Epithelial cell of proximal tubule (primary cell): Measurements from ENCODE around the gene ISLR2. TPM values are rescaled to one million over a fixed set of nuclear protein-coding genes. Genes with fewer than 3 reads are reported as not detected.

ENCODE experiments used
- DNase-seq: peaks from one replicate; pipeline ENCODE4 v3.0.0-alpha.2; 2011; ENCODE audit warnings: low read depth
- H3K4me3 ChIP-seq: 2 replicates; pipeline ENCODE4 v1.5.1; 2011; ENCODE audit warnings: low read depth, mild to moderate bottlenecking, low read length
- total RNA-seq: library from RNA; depleted of rRNA; stranded (reverse); fragments of >200 nt; gene quantifications from 2 replicates; pipeline ENCODE4 v1.2.3, GENCODE V29; 2015
- TF ChIP-seq, protein P1 (sequence below): conservative IDR thresholded peaks from 2 replicates; pipeline ENCODE4 v1.5.1; 2012; ENCODE audit warnings: low read depth, mild to moderate bottlenecking, low read length

The ISLR2 gene
- total RNA-seq, 1 donor from 2014 or later, result not detected

DNA sequence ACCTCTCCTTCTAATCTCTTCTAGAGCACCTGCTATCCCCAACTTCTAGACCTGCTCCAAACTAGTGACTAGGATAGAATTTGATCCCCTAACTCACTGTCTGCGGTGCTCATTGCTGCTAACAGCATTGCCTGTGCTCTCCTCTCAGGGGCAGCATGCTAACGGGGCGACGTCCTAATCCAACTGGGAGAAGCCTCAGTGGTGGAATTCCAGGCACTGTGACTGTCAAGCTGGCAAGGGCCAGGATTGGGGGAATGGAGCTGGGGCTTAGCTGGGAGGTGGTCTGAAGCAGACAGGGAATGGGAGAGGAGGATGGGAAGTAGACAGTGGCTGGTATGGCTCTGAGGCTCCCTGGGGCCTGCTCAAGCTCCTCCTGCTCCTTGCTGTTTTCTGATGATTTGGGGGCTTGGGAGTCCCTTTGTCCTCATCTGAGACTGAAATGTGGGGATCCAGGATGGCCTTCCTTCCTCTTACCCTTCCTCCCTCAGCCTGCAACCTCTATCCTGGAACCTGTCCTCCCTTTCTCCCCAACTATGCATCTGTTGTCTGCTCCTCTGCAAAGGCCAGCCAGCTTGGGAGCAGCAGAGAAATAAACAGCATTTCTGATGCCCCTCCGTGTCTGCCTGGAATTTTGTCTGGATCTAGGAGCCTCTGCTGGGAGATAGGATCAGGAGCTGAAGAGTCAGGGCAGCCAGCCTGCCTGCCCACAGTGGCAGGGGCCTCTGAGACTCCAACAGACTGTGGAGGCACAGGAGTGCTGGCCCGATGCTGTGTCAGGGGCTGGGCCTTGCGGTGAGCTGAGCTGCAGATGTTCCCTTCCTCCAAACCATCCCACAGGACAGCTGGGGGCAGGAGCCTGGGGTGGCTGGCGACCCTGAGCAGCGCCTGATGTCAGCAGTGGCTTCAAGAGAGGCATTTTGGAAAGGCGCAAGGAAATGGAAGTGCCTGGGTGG, 46.2 kb downstream of the ISLR2 start:
- TF ChIP-seq, protein P1, sequence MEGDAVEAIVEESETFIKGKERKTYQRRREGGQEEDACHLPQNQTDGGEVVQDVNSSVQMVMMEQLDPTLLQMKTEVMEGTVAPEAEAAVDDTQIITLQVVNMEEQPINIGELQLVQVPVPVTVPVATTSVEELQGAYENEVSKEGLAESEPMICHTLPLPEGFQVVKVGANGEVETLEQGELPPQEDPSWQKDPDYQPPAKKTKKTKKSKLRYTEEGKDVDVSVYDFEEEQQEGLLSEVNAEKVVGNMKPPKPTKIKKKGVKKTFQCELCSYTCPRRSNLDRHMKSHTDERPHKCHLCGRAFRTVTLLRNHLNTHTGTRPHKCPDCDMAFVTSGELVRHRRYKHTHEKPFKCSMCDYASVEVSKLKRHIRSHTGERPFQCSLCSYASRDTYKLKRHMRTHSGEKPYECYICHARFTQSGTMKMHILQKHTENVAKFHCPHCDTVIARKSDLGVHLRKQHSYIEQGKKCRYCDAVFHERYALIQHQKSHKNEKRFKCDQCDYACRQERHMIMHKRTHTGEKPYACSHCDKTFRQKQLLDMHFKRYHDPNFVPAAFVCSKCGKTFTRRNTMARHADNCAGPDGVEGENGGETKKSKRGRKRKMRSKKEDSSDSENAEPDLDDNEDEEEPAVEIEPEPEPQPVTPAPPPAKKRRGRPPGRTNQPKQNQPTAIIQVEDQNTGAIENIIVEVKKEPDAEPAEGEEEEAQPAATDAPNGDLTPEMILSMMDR, result no peak
- DNase-seq, result no peak
- H3K4me3 ChIP-seq, result no peak overlapping the region

DNA sequence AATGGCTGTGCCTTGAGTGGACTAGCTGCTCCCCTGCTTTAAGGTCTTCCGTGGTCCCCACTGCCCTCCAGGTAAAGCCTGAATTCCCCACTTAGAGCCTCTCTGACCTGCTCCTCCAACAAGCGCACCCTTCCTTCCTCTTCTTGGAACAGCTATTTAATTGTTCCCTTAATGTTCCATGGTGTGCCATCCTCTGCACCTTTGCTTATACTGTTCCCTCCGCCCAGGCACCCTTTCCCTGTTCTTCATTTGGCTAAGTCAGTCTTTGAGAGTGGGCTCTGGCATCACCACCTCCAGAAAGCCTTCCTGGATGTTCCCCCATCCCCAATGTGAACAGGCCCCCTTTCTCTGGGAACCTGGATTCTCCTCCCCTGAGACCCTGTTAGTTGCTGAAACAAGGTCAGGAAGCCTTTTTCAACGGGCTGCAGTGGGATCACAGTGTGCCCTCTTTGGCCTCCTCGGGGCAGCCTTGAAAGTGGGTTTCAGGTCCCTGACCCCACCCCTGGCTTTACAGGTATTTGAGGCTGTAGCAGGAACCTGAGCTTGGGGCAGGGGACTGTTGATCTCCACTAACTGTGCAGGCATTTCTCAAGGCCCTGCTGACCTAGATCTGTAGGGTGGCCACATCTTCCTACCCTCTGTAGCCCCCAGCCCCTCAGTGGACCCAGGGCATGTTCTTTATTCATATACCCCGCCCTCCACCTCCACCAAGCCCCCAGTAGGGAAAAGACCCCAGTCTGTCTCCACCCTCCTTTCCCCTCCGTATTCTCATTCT, 48.1 kb downstream of the ISLR2 start:
- DNase-seq, result no peak
- TF ChIP-seq, protein P1, result no peak
- H3K4me3 ChIP-seq, result no peak overlapping the region

DNA sequence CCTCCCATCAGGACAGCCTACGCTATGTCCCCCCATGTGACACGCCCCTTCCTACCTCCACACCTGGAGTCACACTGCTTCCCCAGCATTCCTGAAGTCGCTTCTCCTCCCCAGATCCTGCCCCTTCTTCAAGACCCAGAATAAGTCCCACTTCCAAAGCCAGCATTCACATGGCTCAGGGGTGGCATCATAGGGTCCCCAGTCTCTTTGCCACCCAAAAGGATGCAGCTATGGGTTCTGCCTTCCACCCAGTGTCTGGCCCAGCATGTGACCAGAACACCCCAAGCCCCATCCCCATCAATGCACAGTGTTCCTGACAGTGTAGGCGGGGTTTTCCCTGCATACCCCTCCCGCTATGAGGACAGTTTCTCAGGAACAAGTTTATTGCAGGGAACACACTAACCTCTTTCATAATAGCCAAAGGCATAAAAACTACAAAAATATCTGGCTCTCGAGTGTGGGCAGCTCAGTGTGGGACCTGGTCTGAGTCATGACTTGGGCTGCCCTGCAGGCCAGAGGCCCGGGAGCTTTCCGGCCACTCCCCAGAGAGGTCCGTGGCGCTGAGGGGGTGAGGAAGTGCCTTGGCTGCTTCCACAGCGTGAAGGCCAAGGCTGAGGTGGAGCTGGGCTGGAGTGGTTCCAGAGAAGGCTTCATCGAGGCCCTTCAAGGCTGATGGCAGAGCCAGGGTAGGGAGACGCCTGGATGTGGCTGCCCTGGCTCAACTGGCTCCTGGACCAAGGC, 48.9 kb downstream of the ISLR2 start:
- H3K4me3 ChIP-seq, result no peak overlapping the region
- DNase-seq, result peak; percentile 39
- TF ChIP-seq, protein P1, result no peak

DNA sequence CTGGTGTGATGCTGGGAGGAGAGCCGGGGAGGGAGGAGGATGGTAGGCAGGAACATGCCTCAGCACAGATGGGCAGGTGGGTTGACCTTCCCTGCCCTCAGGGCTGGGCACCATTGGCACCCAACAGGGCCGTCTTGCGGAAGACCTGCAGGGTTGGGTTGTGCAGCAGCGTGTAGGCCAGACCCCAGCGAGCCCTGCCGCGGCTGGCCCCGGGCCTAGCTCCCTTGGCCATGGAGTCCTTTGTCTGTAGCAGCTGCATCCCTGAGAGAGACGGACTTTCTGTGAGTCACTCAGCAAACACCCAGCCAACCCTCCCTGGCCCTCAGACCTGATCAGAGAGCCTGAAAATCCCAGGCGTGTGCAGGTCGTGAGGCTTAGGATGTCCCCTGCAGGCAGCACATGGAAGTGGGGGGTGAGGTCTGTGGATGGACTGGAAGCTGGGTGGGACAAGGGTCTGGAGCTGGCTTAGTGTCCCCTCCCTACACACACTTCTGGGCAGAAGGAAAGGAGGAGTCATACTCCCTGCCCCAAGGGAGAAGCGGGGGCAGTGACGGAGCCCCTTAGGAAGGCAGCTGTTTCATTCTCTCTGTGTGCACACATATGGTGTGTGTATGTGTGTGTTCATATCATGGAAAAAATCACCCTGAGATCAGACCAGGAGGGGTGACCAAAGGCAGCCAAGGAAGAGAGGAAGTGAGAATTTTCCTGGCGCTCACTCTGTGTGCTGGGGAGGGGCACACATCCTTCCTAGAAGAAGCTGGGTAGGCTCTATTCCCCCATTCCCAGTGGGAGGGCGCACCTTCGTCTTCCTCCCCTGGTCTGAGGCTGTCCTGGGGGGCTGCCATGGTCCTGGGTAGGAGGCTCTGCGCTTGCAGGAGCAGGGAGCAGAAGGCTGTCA, 49.8 kb downstream of the ISLR2 start:
- TF ChIP-seq, protein P1, result no peak

DNA sequence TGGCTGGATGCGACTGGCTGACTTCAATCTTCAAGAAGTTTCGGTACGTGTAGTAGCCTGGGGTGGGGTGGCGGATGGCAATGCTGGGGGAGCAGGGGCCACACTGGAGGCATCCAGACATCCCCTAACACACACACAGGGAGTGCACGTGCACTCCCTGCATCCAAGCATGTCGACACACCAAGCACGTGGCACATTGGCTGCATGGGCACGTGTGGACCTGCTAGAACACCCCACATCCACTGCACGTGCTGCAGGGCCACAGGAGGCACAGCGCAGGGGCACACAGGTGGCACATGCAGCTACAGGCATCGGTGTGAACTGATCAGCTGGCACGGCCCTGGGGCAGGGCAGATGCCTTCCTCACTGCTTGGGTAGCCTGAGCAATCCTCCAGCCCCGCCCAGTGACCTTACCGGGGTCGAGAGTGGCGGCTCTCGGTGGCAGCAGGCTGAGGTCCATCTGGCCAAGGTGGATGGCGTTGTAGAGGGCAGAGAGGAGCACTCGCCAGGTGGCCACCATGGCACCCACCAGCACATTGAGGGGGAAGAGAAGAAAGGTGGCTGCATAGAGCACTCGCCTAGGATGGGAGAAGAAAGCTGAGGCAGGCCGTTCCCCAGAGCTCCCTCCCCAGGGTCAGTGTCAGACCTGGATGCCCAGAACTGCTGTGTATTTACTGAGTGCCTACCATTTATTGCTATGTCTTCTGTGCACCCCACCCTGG, 50.7 kb downstream of the ISLR2 start:
- TF ChIP-seq, protein P1, result no peak
- no peak for DNase-seq
- no peak overlapping the region for H3K4me3 ChIP-seq

More for the DNA sequence above, 49.8 kb downstream of the ISLR2 start:
- DNase-seq, result no peak
- no peak overlapping the region for H3K4me3 ChIP-seq
